Measurements from ENCODE around the gene EHD3. TPM values are rescaled to one million over a fixed set of nuclear protein-coding genes. Genes with fewer than 3 reads are reported as not detected.
A peak's percentile ranks its signal among the peaks of the same experiment; 100 is the strongest.

Gene EHD3
- total and polyA plus RNA-seq, 2 of the 4 experiments (the other 2 are of a cell fraction), result 29.1 to 39.8 TPM

DNA sequence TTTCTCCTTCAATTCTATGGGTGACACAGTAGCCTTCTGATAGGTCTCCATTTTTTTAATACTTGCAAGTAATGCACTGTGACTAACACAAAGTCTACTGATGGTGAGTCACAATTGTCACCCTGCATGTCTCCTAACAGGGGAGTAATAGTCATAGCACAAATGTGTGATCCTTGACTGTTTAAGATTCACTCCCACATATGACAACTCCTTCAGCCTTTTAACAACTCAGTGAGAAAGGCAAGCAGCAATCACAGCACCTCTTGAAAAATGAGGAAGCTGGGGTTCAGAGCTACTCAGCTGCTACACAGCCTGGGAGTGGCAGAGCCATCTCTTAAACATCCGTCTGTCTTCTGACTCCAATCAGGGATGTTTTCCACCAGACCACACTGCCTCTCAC is 63.8 kb downstream of the EHD3 start:
- H3K4me3 ChIP-seq (ENCODE audit: insufficient read depth, low read depth, low read length), result no peak overlapping the region
- no peaks in the 10 kb centered on the region for H3K9me3 ChIP-seq (ENCODE audit: control insufficient read depth, insufficient read depth, low read length)
- H3K9ac ChIP-seq (ENCODE audit: low read depth, low read length), result 0 out of 2 replicates have a peak overlapping the region, but pooled peaks have one; percentile 2
- BruUV-seq (replicated peaks), result no TSS peak
- POLR2A ChIA-PET (ENCODE audit: unreplicated experiment), result no interaction called here
- no peak overlapping the region for H4K8ac ChIP-seq (ENCODE audit: low read depth in 2 of 2, low read length in 2 of 2)
- H2BK20ac ChIP-seq (ENCODE audit: low read depth, low read length), result no peak overlapping the region
- dilution Hi-C loops (cut with HindIII; ENCODE audit: low sequenced_read_pairs, unreplicated experiment), result no loop called here
- WGBS, 2 experiments (ENCODE audit: extremely low coverage in 2 of 2, insufficient read length in 1 of 2), result 60% methylated on average over 1 of the region's 1 CpG; no CpG with 5 or more reads in 1 of the 2 experiments
- no peaks in the 10 kb centered on the region for H3K27me3 ChIP-seq (ENCODE audit: control insufficient read depth, insufficient read depth, low read length)
- no peak overlapping the region for H2BK5ac ChIP-seq (ENCODE audit: low read depth, low read length, poor library complexity, severe bottlenecking)
- H2AFZ ChIP-seq (replicated peaks; ENCODE audit: low read length, poor library complexity), result no peak overlapping the region
- no peak overlapping the region for H2AK9ac ChIP-seq (replicated peaks; ENCODE audit: low read depth, low read length, poor library complexity)
- H3K4me2 ChIP-seq (ENCODE audit: low read depth, low read length), result no peak overlapping the region
- DNase-seq (peak; percentile 58), ATAC-seq (ENCODE audit: low read depth) (peak; percentile 30)
- peaks cover 18% of the 10 kb centered on the region for H3K4me1 ChIP-seq (ENCODE audit: control insufficient read depth, insufficient read depth, low read length)
- TF ChIP-seq ELK1 (IDR thresholded peaks at IDR 0.05; ENCODE audit: borderline replicate concordance, low read depth, low read length) (no peak), USF2 (IDR thresholded peaks at IDR 0.05; ENCODE audit: low read depth, low read length) (no peak), RFX5 (IDR thresholded peaks at IDR 0.05; ENCODE audit: low read depth, low read length) (no peak), RCOR1 (IDR thresholded peaks at IDR 0.05; ENCODE audit: insufficient replicate concordance, low read length) (no peak), CHD1 (IDR thresholded peaks at IDR 0.05; ENCODE audit: low read depth, low read length) (no peak), RAD21 (IDR thresholded peaks at IDR 0.05; ENCODE audit: low read length) (no peak), POLR2A (IDR thresholded peaks at IDR 0.05; ENCODE audit: low read depth, low read length) (no peak), FOS (IDR thresholded peaks at IDR 0.05; ENCODE audit: low read depth, low read length) (peak; percentile 71), NFE2L2 (IDR thresholded peaks at IDR 0.05; ENCODE audit: low read depth, low read length) (no peak), MAFK (IDR thresholded peaks at IDR 0.05; ENCODE audit: low read depth, low read length) (no peak), SMC3 (IDR thresholded peaks at IDR 0.05; ENCODE audit: low read depth, low read length) (no peak), MAZ (IDR thresholded peaks at IDR 0.05; ENCODE audit: borderline replicate concordance, low read depth, low read length) (no peak), BHLHE40 (IDR thresholded peaks at IDR 0.05; ENCODE audit: low read depth, low read length) (0 out of 2 replicates have a peak, but pooled peaks have one; percentile 24)
- TF ChIP-seq, protein P1, sequence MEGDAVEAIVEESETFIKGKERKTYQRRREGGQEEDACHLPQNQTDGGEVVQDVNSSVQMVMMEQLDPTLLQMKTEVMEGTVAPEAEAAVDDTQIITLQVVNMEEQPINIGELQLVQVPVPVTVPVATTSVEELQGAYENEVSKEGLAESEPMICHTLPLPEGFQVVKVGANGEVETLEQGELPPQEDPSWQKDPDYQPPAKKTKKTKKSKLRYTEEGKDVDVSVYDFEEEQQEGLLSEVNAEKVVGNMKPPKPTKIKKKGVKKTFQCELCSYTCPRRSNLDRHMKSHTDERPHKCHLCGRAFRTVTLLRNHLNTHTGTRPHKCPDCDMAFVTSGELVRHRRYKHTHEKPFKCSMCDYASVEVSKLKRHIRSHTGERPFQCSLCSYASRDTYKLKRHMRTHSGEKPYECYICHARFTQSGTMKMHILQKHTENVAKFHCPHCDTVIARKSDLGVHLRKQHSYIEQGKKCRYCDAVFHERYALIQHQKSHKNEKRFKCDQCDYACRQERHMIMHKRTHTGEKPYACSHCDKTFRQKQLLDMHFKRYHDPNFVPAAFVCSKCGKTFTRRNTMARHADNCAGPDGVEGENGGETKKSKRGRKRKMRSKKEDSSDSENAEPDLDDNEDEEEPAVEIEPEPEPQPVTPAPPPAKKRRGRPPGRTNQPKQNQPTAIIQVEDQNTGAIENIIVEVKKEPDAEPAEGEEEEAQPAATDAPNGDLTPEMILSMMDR (conservative IDR thresholded peaks at IDR 0.05; ENCODE audit: low read depth, low read length), result no peak
- no peaks in the 10 kb centered on the region for H4K20me1 ChIP-seq (ENCODE audit: insufficient read depth, low read length)
- H3K79me1 ChIP-seq (ENCODE audit: low read depth in 1 of 2, low read length in 2 of 2), result no peaks in the 10 kb centered on the region
- no peak overlapping the region for H3K56ac ChIP-seq (ENCODE audit: extremely low read depth, insufficient read depth, low read length)
- 0 out of 2 replicates have a peak overlapping the region, but pooled peaks have one; percentile 0 for H3K23ac ChIP-seq (ENCODE audit: low read depth, low read length)
- no peaks in the 10 kb centered on the region for H3K36me3 ChIP-seq (ENCODE audit: control insufficient read depth, insufficient read depth, low read length)
- peak overlapping the region; percentile 2; the same call in 1 of the 2 replicates for H3K14ac ChIP-seq (replicated peaks; ENCODE audit: low read depth, low read length)
- H4K5ac ChIP-seq (ENCODE audit: low read depth, low read length), result peak overlapping the region; percentile 4; the same call in 1 of the 2 replicates
- H3K4ac ChIP-seq (ENCODE audit: low read depth, low read length), result peak overlapping the region; percentile 14; the same call in 1 of the 2 replicates
- 0 out of 2 replicates have a peak, but pooled peaks cover 2% of the 10 kb centered on the region for H3K9me1 ChIP-seq (ENCODE audit: insufficient read depth, low read length)
- in situ Hi-C loops (cut with MboI; ENCODE audit: low sequenced_read_pairs), result no loop called here
- intact Hi-C loops (cut with micrococcal nuclease), result no loop called here
- no peak overlapping the region for H3K27ac ChIP-seq (ENCODE audit: insufficient read depth, low read length)
- peak overlapping the region; percentile 70; the same call in 1 of the 3 replicates for H2BK15ac ChIP-seq (ENCODE audit: low read depth, low read length)
- CTCF ChIA-PET, result interaction anchor here (1.0 kb wide), 1 partner anchor 90 kb away, joined by 3 read pairs; no protein-coding TSS in a partner anchor
- peak overlapping the region; percentile 8; the same call in 1 of the 2 replicates for H3K18ac ChIP-seq (ENCODE audit: low read depth, low read length)
- H4K91ac ChIP-seq (ENCODE audit: insufficient read depth, low read depth, low read length), result no peak overlapping the region
- peak overlapping the region; percentile 20; the same call in 1 of the 2 replicates for H2BK120ac ChIP-seq (ENCODE audit: low read depth, low read length)
- H2AK5ac ChIP-seq (ENCODE audit: low read depth, low read length), result 0 out of 2 replicates have a peak overlapping the region, but pooled peaks have one; percentile 29
